GM23248 (cell line): ENCODE measurements around the gene DNAJB7.
"Not testable (repeated sequence)": the region's sequence is repeated elsewhere in the genome, so short reads cannot be mapped to it uniquely, and the experiment has no call there.

Experiments used
- EZH2 ChIP-seq: fragments of 200-600 bp; sonication (generic); IDR thresholded peaks from 2 replicates; pipeline ENCODE4 v1.6.1; 2018; ENCODE audit warnings: antibody characterized with exemption, mild to moderate bottlenecking; ENCODE audit not compliant: insufficient read depth, poor library complexity, severe bottlenecking
- EZH2phosphoT487 ChIP-seq: fragments of 200-600 bp; sonication (generic); IDR thresholded peaks from 2 replicates; pipeline ENCODE4 v1.6.1; 2018; ENCODE audit warnings: antibody characterized with exemption, moderate library complexity, mild to moderate bottlenecking, low read depth; ENCODE audit not compliant: insufficient read depth

- TF ChIP-seq EZH2, EZH2phosphoT487: not testable (repeated sequence)
These were observed 6.5 kb upstream of the DNAJB7 start for GRCh38 chr22:40868379-40868778.
